Measurements from ENCODE around the gene TNIK. TPM values are rescaled to one million over a fixed set of nuclear protein-coding genes. Genes with fewer than 3 reads are reported as not detected.

The TNIK gene
- total and polyA plus RNA-seq, 2 experiments from 2014 or later, result 14.6 to 34.3 TPM

- Histone ChIP-seq H2AFZ (no peak overlapping the region), H3K4me3 (no peak overlapping the region), H3K9me2 (ENCODE audit: insufficient read depth) (no peaks in the 10 kb centered on the region), H4K20me1 (replicated peaks; ENCODE audit: insufficient read depth) (no peaks in the 10 kb centered on the region), H3K27me3 (ENCODE audit: insufficient read depth) (no peaks in the 10 kb centered on the region), H3K4me1 (ENCODE audit: insufficient read depth) (0 out of 2 replicates have a peak, but pooled peaks cover 3% of the 10 kb centered on the region), H3F3A (replicated peaks; ENCODE audit: low read depth) (no peaks in the 10 kb centered on the region), H3K4me2 (no peak overlapping the region), H3K27ac (ENCODE audit: low read depth) (no peak overlapping the region), H3K36me3 (ENCODE audit: insufficient read depth) (no peaks in the 10 kb centered on the region), H3K79me2 (replicated peaks; ENCODE audit: insufficient read depth) (no peaks in the 10 kb centered on the region; the same call in 1 of the 2 replicates)
- Mint-ChIP-seq H3K4me1 (peaks cover 13% of the 10 kb centered on the region), H3K36me3 (ENCODE audit: low read depth) (peaks cover 11% of the 10 kb centered on the region; the same call in 2 of the 3 replicates), H3K4me3 (no peak overlapping the region), H3K27ac (no peak overlapping the region), H3K9me3 (no peaks in the 10 kb centered on the region), H3K27me3 (ENCODE audit: insufficient read depth, low read depth, poor library complexity) (no peaks in the 10 kb centered on the region)
- TF ChIP-seq, protein P1, sequence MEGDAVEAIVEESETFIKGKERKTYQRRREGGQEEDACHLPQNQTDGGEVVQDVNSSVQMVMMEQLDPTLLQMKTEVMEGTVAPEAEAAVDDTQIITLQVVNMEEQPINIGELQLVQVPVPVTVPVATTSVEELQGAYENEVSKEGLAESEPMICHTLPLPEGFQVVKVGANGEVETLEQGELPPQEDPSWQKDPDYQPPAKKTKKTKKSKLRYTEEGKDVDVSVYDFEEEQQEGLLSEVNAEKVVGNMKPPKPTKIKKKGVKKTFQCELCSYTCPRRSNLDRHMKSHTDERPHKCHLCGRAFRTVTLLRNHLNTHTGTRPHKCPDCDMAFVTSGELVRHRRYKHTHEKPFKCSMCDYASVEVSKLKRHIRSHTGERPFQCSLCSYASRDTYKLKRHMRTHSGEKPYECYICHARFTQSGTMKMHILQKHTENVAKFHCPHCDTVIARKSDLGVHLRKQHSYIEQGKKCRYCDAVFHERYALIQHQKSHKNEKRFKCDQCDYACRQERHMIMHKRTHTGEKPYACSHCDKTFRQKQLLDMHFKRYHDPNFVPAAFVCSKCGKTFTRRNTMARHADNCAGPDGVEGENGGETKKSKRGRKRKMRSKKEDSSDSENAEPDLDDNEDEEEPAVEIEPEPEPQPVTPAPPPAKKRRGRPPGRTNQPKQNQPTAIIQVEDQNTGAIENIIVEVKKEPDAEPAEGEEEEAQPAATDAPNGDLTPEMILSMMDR (conservative IDR thresholded peaks at IDR 0.05; ENCODE audit: low read depth in 2 of 2), result no peak
- TF ChIP-seq ETS1 (IDR thresholded peaks at IDR 0.05) (no peak), STAT1 (IDR thresholded peaks at IDR 0.05; ENCODE audit: unreplicated experiment) (no peak), JUNB (IDR thresholded peaks at IDR 0.05; ENCODE audit: unreplicated experiment) (no peak), ZNF462 (CRISPR knock-in tag; IDR thresholded peaks at IDR 0.05) (no peak), ZNF331 (CRISPR knock-in tag; IDR thresholded peaks at IDR 0.05; ENCODE audit: low read depth) (no peak), POLR2AphosphoS5 (IDR thresholded peaks at IDR 0.05; ENCODE audit: low read depth) (no peak), EZH2phosphoT487 (IDR thresholded peaks at IDR 0.05; ENCODE audit: unreplicated experiment) (no peak), ZNF114 (CRISPR knock-in tag; IDR thresholded peaks at IDR 0.05) (no peak), NANOG (IDR thresholded peaks at IDR 0.05; ENCODE audit: borderline replicate concordance) (no peak), CREB1 (CRISPR knock-in tag; IDR thresholded peaks at IDR 0.05; ENCODE audit: low read depth) (no peak), EZH2 (IDR thresholded peaks at IDR 0.05; ENCODE audit: low read depth, unreplicated experiment) (no peak)
- TF ChIP-seq, protein P2, sequence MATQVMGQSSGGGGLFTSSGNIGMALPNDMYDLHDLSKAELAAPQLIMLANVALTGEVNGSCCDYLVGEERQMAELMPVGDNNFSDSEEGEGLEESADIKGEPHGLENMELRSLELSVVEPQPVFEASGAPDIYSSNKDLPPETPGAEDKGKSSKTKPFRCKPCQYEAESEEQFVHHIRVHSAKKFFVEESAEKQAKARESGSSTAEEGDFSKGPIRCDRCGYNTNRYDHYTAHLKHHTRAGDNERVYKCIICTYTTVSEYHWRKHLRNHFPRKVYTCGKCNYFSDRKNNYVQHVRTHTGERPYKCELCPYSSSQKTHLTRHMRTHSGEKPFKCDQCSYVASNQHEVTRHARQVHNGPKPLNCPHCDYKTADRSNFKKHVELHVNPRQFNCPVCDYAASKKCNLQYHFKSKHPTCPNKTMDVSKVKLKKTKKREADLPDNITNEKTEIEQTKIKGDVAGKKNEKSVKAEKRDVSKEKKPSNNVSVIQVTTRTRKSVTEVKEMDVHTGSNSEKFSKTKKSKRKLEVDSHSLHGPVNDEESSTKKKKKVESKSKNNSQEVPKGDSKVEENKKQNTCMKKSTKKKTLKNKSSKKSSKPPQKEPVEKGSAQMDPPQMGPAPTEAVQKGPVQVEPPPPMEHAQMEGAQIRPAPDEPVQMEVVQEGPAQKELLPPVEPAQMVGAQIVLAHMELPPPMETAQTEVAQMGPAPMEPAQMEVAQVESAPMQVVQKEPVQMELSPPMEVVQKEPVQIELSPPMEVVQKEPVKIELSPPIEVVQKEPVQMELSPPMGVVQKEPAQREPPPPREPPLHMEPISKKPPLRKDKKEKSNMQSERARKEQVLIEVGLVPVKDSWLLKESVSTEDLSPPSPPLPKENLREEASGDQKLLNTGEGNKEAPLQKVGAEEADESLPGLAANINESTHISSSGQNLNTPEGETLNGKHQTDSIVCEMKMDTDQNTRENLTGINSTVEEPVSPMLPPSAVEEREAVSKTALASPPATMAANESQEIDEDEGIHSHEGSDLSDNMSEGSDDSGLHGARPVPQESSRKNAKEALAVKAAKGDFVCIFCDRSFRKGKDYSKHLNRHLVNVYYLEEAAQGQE (IDR thresholded peaks at IDR 0.05; ENCODE audit: unreplicated experiment), result no peak
- ATAC-seq (no peak), DNase-seq (ENCODE audit: low spot score) (no peak)
Measured at GRCh38 chr3:171177056-171177455, 283.1 kb downstream of the TNIK start.
